Osteocyte (in vitro differentiated cells): ENCODE data around the gene ALKBH5. TPM values are rescaled to one million over a fixed set of nuclear protein-coding genes. Genes with fewer than 3 reads are reported as not detected.

Experiments used
- DNase-seq: peaks from one replicate; pipeline ENCODE4 v3.0.0; 2021; ENCODE audit warnings: mixed read lengths; ENCODE audit not compliant: unreplicated experiment; ENCODE audit errors: extremely low spot score
- H3K27ac Mint-ChIP-seq: one replicate; pipeline ENCODE4 v1.8.0; 2021; ENCODE audit warnings: mild to moderate bottlenecking, mixed read lengths; ENCODE audit not compliant: unreplicated experiment
- H3K27me3 Mint-ChIP-seq: one replicate; pipeline ENCODE4 v1.8.0; 2021; ENCODE audit warnings: mixed read lengths; ENCODE audit not compliant: unreplicated experiment
- H3K36me3 Mint-ChIP-seq: one replicate; pipeline ENCODE4 v1.8.0; 2021; ENCODE audit warnings: mixed read lengths; ENCODE audit not compliant: unreplicated experiment
- H3K4me1 Mint-ChIP-seq: one replicate; pipeline ENCODE4 v1.8.0; 2021; ENCODE audit warnings: mixed read lengths; ENCODE audit not compliant: unreplicated experiment
- H3K4me3 Mint-ChIP-seq: one replicate; pipeline ENCODE4 v1.8.0; 2021; ENCODE audit warnings: mild to moderate bottlenecking, moderate library complexity, mixed read lengths; ENCODE audit not compliant: unreplicated experiment
- H3K9me3 Mint-ChIP-seq: one replicate; pipeline ENCODE4 v1.8.0; 2021; ENCODE audit warnings: mixed read lengths; ENCODE audit not compliant: unreplicated experiment
- CTCF ChIP-seq: fragments of 200-600 bp; sonication (generic); IDR thresholded peaks from 2 replicates; pipeline ENCODE4 v1.5.0; 2021; ENCODE audit warnings: antibody characterized with exemption, mild to moderate bottlenecking, moderate library complexity
- total RNA-seq: library from RNA; stranded (reverse); gene quantifications from 2 replicates; pipeline ENCODE4 v1.2.1, GENCODE V29; 2021

The ALKBH5 gene
- total RNA-seq, 1 donor from 2014 or later, result 89.4 TPM

- no peak for DNase-seq
- no peaks in the 10 kb centered on the region for H3K9me3 Mint-ChIP-seq
- H3K27ac Mint-ChIP-seq, result no peak overlapping the region
- peaks cover 3% of the 10 kb centered on the region for H3K4me1 Mint-ChIP-seq
- TF ChIP-seq CTCF, result no peak
- H3K36me3 Mint-ChIP-seq, result peaks cover 21% of the 10 kb centered on the region
- H3K4me3 Mint-ChIP-seq, result no peak overlapping the region
- H3K27me3 Mint-ChIP-seq, result no peaks in the 10 kb centered on the region
Observed at GRCh38 chr17:18241229-18241871, 57.7 kb downstream of the ALKBH5 start.

- H3K4me3 Mint-ChIP-seq, result no peak overlapping the region
- H3K9me3 Mint-ChIP-seq, result no peaks in the 10 kb centered on the region
- H3K27ac Mint-ChIP-seq, result peak overlapping the region; percentile 23
- H3K4me1 Mint-ChIP-seq, result peaks cover 2% of the 10 kb centered on the region
- peaks cover 21% of the 10 kb centered on the region for H3K36me3 Mint-ChIP-seq
- no peaks in the 10 kb centered on the region for H3K27me3 Mint-ChIP-seq
- no peak for DNase-seq
- no peak for TF ChIP-seq CTCF
Observed at GRCh38 chr17:18245038-18245776, 61.6 kb downstream of the ALKBH5 start.

- no peak for DNase-seq
- H3K4me3 Mint-ChIP-seq, result no peak overlapping the region
- no peaks in the 10 kb centered on the region for H3K9me3 Mint-ChIP-seq
- TF ChIP-seq CTCF, result no peak
- no peak overlapping the region for H3K27ac Mint-ChIP-seq
- peaks cover 2% of the 10 kb centered on the region for H3K4me1 Mint-ChIP-seq
- H3K27me3 Mint-ChIP-seq, result no peaks in the 10 kb centered on the region
- peaks cover 27% of the 10 kb centered on the region for H3K36me3 Mint-ChIP-seq
Observed at GRCh38 chr17:18246109-18246725, 62.6 kb downstream of the ALKBH5 start.

GRCh38 chr17:18246880-18247612, 63.4 kb downstream of the ALKBH5 start:
- DNase-seq, result no peak
- TF ChIP-seq CTCF, result no peak
- H3K27ac Mint-ChIP-seq, result no peak overlapping the region

More at GRCh38 chr17:18246880-18247612, 63.4 kb downstream of the ALKBH5 start:
- H3K36me3 Mint-ChIP-seq, result peaks cover 31% of the 10 kb centered on the region
- no peaks in the 10 kb centered on the region for H3K27me3 Mint-ChIP-seq
- H3K9me3 Mint-ChIP-seq, result no peaks in the 10 kb centered on the region
- H3K4me3 Mint-ChIP-seq, result no peak overlapping the region
- H3K4me1 Mint-ChIP-seq, result peaks cover 2% of the 10 kb centered on the region
